HUES48 (cell line): ENCODE results near the gene CNGA3.

ENCODE experiments used
- H3K27ac ChIP-seq: one replicate; pipeline ENCODE4 v1.7.0; 2013; ENCODE audit warnings: low read depth, low read length, inconsistent platforms
- H3K27me3 ChIP-seq: 2 replicates; pipeline ENCODE4 v1.6.1; 2013; ENCODE audit warnings: mild to moderate bottlenecking, low read length; ENCODE audit not compliant: control insufficient read depth, insufficient read depth
- H3K36me3 ChIP-seq: 2 replicates; pipeline ENCODE4 v1.6.1; 2013; ENCODE audit warnings: low read length; ENCODE audit not compliant: control insufficient read depth, insufficient read depth
- H3K4me1 ChIP-seq: 2 replicates; pipeline ENCODE4 v1.6.1; 2013; ENCODE audit warnings: mild to moderate bottlenecking, low read length; ENCODE audit not compliant: control insufficient read depth, insufficient read depth
- H3K4me3 ChIP-seq: 2 replicates; pipeline ENCODE4 v1.5.1; 2013; ENCODE audit warnings: mild to moderate bottlenecking, low read depth, low read length
- H3K9ac ChIP-seq: 2 replicates; pipeline ENCODE4 v1.6.1; 2013; ENCODE audit warnings: mild to moderate bottlenecking, low read depth, low read length, moderate library complexity
- H3K9me3 ChIP-seq: 2 replicates; pipeline ENCODE4 v1.6.1; 2013; ENCODE audit warnings: low read length; ENCODE audit not compliant: control insufficient read depth, insufficient read depth

The CNGA3 gene

GRCh38 chr2:98445177-98445682 is 99.0 kb downstream of the CNGA3 start:
- H3K27me3 ChIP-seq = no peaks in the 10 kb centered on the region
- H3K9ac ChIP-seq = peak overlapping the region; percentile 23
- H3K4me1 ChIP-seq = peaks cover 60% of the 10 kb centered on the region
- peak overlapping the region; percentile 80 for H3K4me3 ChIP-seq
- no peaks in the 10 kb centered on the region for H3K36me3 ChIP-seq
- H3K27ac ChIP-seq = peak overlapping the region; percentile 68
- H3K9me3 ChIP-seq = 0 out of 2 replicates have a peak, but pooled peaks cover 3% of the 10 kb centered on the region

- Histone ChIP-seq H3K4me3 (peak overlapping the region; percentile 80), H3K27me3 (no peaks in the 10 kb centered on the region), H3K9ac (peak overlapping the region; percentile 23), H3K9me3 (no peaks in the 10 kb centered on the region), H3K4me1 (peaks cover 66% of the 10 kb centered on the region), H3K27ac (peak overlapping the region; percentile 68), H3K36me3 (no peaks in the 10 kb centered on the region)
Observed at GRCh38 chr2:98445683-98446581, 99.7 kb downstream of the CNGA3 start.

GRCh38 chr2:98446850-98447249 is 100.6 kb downstream of the CNGA3 start:
- H3K36me3 ChIP-seq = no peaks in the 10 kb centered on the region
- peak overlapping the region; percentile 8; the same call in 1 of the 2 replicates for H3K9ac ChIP-seq
- no peaks in the 10 kb centered on the region for H3K27me3 ChIP-seq
- H3K4me1 ChIP-seq = peaks cover 72% of the 10 kb centered on the region
- no peaks in the 10 kb centered on the region for H3K9me3 ChIP-seq
- no peak overlapping the region for H3K27ac ChIP-seq
- H3K4me3 ChIP-seq = peak overlapping the region; percentile 80; the same call in 1 of the 2 replicates
